Parathyroid adenoma (tissue), 2 donors: Measurements from ENCODE around the gene TMEM88.

Experiments
- H2AFZ ChIP-seq: fragments of 300-600 bp; sonication (generic); one replicate; pipeline ENCODE4 v1.7.0; 2017; ENCODE audit warnings: antibody characterized with exemption, mild to moderate bottlenecking
- H3K27ac ChIP-seq: fragments of 300-600 bp; sonication (generic); one replicate; pipeline ENCODE4 v1.7.0; 2017
- H3K27me3 ChIP-seq: fragments of 300-600 bp; sonication (generic); one replicate; pipeline ENCODE4 v1.7.0; 2017; ENCODE audit warnings: low read length; ENCODE audit not compliant: control insufficient read depth, insufficient read depth
- H3K36me3 ChIP-seq: fragments of 300-600 bp; sonication (generic); one replicate; pipeline ENCODE4 v1.7.0; 2017; ENCODE audit warnings: low read length; ENCODE audit not compliant: control insufficient read depth, insufficient read depth
- H3K4me1 ChIP-seq: fragments of 300-600 bp; sonication (generic); one replicate; pipeline ENCODE4 v1.7.0; 2017; ENCODE audit warnings: control low read depth
- H3K4me2 ChIP-seq: fragments of 300-600 bp; sonication (generic); one replicate; pipeline ENCODE4 v1.7.0; 2017; ENCODE audit warnings: low read length
- H3K4me3 ChIP-seq: fragments of 300-600 bp; sonication (generic); one replicate; pipeline ENCODE4 v1.7.0; 2017; ENCODE audit warnings: low read depth, low read length
- H3K79me2 ChIP-seq: fragments of 300-600 bp; sonication (generic); one replicate; pipeline ENCODE4 v1.7.0; 2017; ENCODE audit warnings: control low read depth
- H3K9ac ChIP-seq: fragments of 300-600 bp; sonication (generic); one replicate; pipeline ENCODE4 v1.7.0; 2017; ENCODE audit warnings: mild to moderate bottlenecking
- H3K9me3 ChIP-seq: fragments of 300-600 bp; sonication (generic); one replicate; pipeline ENCODE4 v1.7.0; 2017; ENCODE audit warnings: low read length; ENCODE audit not compliant: control insufficient read depth
- CTCF ChIP-seq: fragments of 300-600 bp; sonication (generic); IDR thresholded peaks from one replicate; pipeline ENCODE4 v1.7.0; 2017; ENCODE audit warnings: antibody characterized with exemption, mild to moderate bottlenecking
- donor health status: primary hyperparathyroidism.

Gene TMEM88

GRCh38 chr17:7834957-7835813 lies 19.7 kb upstream of the TMEM88 start:
- Histone ChIP-seq H3K9ac (peak overlapping the region; percentile 94), H3K4me3 (peak overlapping the region; percentile 96), H3K79me2 (peaks cover 9% of the 10 kb centered on the region), H3K4me1 (peaks cover 29% of the 10 kb centered on the region), H3K9me3 (no peaks in the 10 kb centered on the region), H2AFZ (peak overlapping the region; percentile 86), H3K27me3 (no peaks in the 10 kb centered on the region), H3K27ac (peak overlapping the region; percentile 99), H3K4me2 (peak overlapping the region; percentile 98), H3K36me3 (no peaks in the 10 kb centered on the region)
- TF ChIP-seq CTCF = peak; percentile 90

- Histone ChIP-seq H3K27me3 (no peaks in the 10 kb centered on the region), H2AFZ (peak overlapping the region; percentile 86), H3K36me3 (no peaks in the 10 kb centered on the region), H3K4me1 (peaks cover 31% of the 10 kb centered on the region), H3K79me2 (peaks cover 9% of the 10 kb centered on the region), H3K9ac (peak overlapping the region; percentile 94), H3K4me3 (peak overlapping the region; percentile 96), H3K4me2 (peak overlapping the region; percentile 98), H3K9me3 (no peaks in the 10 kb centered on the region), H3K27ac (peak overlapping the region; percentile 99)
- TF ChIP-seq CTCF = no peak
Observed at GRCh38 chr17:7835814-7836595, 18.9 kb upstream of the TMEM88 start.

DNA sequence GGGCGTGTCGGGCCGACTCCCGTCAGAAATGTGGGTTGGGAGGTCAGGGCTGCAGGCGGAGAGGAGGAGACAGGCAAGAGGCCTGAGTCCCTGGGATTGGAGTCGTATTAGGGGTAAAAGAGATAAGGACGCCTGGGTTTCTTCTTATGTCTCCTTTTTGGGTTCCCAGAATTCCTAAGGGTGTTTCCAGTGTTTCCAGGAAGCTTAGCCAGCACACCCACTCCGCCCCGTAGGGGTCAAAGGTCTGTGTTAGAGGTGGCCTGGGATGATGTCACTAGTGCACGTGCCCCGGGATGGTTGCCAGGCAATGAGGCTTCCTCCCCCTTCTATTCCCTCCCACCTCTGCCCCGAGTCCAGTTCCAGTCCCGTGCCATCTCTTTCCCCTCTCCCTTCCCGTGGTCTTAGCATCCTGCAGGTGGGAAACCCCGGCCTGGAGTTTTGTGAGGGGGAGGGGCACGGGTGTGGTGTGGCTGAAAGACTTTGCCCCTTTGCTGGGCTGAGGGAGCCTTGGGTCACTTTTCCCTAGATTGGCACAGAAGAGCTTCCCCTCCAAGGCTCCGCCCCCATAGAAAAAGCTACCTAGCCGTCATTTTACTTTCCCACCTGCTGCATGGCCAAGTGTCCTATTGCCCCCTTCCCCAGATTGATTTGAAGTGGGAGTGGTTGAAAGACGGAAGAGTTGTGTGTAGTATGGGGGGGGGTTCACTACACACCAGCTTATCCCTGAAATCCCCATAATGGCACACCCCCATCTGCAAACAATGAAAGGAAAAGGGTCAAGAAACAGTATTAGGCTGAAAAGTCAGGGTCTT lies 18.1 kb upstream of the TMEM88 start:
- Histone ChIP-seq H3K79me2 (peaks cover 9% of the 10 kb centered on the region), H3K4me1 (peaks cover 31% of the 10 kb centered on the region), H3K4me2 (peak overlapping the region; percentile 98), H2AFZ (peak overlapping the region; percentile 86), H3K27ac (peak overlapping the region; percentile 99), H3K9ac (peak overlapping the region; percentile 94), H3K27me3 (no peaks in the 10 kb centered on the region), H3K4me3 (peak overlapping the region; percentile 96), H3K9me3 (no peaks in the 10 kb centered on the region), H3K36me3 (no peaks in the 10 kb centered on the region)
- no peak for TF ChIP-seq CTCF

DNA sequence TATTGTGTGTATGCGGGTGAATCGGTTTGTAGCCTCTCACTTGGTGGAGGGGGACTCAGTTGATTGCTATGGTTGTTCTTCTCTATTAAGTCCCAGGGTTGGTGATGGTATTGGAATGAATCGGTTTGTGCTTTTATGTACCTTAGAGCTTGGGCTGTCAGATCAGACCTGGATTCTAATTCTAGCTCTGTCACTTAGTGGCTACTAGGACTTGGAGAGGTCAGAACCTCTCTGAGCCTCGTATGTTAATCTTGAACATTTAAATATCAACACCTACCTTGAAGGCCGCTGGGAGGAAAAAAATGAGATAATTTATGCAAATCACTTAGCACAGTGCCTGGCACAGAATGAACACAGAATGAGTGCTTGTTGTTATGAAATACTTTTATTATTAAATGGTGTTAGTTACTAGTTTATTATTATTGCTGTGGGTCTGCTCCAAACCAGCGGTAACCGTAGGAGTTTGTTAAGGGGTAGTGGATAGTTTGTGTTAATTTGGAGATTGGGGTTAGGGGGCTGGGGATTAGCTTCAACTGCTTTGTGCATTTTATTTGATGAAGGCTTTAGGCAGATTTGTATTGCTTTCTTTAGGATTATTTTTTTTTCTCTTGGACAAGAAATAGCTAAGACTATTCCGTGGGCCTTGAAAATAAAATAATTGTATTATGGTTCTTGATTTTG lies 17.3 kb upstream of the TMEM88 start:
- Histone ChIP-seq H3K79me2 (peaks cover 9% of the 10 kb centered on the region), H3K9ac (no peak overlapping the region), H3K27ac (peak overlapping the region; percentile 99), H3K4me2 (peak overlapping the region; percentile 98), H3K27me3 (no peaks in the 10 kb centered on the region), H2AFZ (no peak overlapping the region), H3K4me3 (peak overlapping the region; percentile 96), H3K9me3 (no peaks in the 10 kb centered on the region), H3K36me3 (no peaks in the 10 kb centered on the region), H3K4me1 (peaks cover 31% of the 10 kb centered on the region)
- no peak for TF ChIP-seq CTCF
